GM21390 (cell line): Measurements from ENCODE around the gene TIAM2.

ENCODE experiments used
- ATAC-seq: cut with Tn5 transposase; IDR thresholded peaks from one replicate; pipeline ENCODE4 v1.9.1; 2021; ENCODE audit not compliant: unreplicated experiment

The TIAM2 gene

DNA sequence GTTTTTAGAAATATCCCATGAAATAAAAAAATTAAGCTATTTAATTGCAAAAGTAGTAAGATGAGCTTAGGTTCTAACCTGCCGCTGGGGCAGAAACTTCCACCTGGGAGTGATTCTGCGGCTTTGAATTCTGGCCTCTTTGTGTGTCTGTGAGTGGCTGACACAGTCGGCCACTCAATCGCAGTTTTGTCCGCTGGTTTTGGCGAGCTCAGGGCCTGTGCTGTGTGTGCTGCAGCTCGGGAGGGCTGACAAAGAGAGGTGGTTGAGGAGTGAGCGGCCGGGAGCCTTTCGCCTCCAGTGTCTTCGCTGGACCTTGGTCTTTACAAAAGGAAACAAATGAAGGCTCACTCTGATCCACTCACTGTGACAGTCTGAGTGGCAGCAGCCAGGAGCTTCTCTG, 128.4 kb downstream of the TIAM2 start:
- ATAC-seq: no peak

DNA sequence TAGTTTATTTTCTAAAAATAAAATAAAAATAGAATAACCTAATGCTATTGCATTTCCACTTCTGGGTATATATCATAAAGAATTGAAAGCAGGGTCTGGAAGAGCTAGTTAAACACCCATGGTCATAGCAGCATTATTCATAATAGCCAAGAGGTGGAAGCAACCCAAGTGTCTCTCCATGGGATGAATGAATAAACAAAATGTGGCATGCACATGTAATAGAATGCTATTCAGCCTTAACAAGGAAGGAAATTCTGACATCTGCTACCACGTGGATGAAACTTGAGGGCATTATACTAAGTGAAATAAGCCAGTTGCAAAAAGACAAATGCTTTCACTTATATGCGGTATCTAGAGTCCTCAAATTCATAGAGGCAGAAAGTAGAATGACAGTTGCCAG, 130.8 kb downstream of the TIAM2 start:
- ATAC-seq: no peak

DNA sequence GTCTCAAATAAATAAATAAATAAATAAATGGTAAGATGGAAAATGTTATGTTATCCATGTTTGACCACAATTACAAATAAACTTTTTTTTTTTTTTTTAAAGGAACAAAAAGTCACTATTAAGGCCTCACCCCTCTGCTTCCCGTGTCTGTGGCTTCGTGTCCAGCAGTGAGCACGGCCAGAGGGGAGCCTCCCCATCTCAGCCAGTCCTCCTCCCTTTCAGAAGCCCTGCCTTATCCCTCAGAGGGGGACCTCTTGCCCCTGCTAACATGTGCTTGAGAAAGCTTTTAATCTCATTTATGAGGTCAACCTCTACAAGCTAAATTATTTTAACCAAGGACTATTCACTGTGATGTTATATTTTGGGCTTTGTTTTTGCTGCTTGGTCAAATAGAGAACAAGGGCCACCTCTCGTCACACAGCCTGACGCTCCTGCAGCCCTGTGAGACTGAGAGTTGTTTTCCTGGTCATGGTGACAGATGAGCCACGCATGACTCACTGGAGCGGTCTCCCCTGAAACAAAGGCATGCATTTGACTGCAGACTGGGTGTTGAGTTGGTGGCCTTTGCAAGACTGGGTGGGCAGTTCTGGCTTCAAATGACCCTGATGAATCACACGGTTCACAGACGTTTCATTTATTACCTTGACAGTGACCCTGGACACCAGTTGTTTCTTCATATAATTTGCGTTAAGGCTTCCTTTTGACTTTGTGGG, 131.8 kb downstream of the TIAM2 start:
- ATAC-seq: no peak

- no peak for ATAC-seq
Measured at GRCh38 chr6:155128977-155129376, 133.9 kb downstream of the TIAM2 start.

- no peak for ATAC-seq
Measured at GRCh38 chr6:155129744-155130143, 134.6 kb downstream of the TIAM2 start.

GRCh38 chr6:155130161-155130853, 135.2 kb downstream of the TIAM2 start:
- ATAC-seq: no peak

DNA sequence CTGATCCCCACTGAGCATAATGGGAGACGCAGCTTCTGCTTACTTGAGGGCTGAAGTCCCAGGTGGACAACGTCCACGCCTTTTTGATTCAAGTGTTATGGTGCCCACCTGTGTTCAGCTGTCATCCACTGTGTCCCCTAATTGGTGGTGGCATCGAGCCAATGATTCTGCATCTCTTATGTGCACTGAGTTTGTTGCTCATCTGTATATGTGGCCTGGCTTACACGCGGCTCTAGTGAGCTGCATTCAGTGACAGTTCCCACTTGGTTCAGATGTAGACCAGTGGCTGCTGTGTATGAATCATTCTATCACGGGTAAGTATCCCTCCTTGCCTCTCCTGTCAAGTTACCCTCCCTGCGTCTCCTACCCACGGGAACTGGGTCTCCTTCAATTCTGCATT, 137.5 kb downstream of the TIAM2 start:
- ATAC-seq: no peak

GRCh38 chr6:155141002-155141401, 145.9 kb downstream of the TIAM2 start:
- no peak for ATAC-seq

DNA sequence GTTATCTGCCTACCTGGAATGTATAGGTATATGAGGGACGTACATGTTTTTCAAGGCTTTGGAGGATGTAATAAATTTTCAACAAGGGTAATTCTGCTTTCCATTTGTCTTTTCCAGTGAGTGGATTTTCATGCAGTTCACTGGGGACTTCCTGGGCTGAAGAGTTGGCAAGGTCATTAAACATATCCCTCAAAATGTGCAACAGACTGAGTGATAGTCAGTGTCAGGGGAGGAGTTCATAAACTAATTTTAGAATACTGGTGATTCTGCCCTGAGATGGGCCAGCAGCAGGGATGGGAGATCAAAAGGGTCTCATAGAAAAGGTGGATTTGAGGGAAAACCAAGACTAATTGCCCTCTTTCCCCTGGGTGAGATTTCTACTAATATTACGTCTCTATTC, 146.4 kb downstream of the TIAM2 start:
- no peak for ATAC-seq

GRCh38 chr6:155142168-155143028, 147.3 kb downstream of the TIAM2 start:
- no peak for ATAC-seq

DNA sequence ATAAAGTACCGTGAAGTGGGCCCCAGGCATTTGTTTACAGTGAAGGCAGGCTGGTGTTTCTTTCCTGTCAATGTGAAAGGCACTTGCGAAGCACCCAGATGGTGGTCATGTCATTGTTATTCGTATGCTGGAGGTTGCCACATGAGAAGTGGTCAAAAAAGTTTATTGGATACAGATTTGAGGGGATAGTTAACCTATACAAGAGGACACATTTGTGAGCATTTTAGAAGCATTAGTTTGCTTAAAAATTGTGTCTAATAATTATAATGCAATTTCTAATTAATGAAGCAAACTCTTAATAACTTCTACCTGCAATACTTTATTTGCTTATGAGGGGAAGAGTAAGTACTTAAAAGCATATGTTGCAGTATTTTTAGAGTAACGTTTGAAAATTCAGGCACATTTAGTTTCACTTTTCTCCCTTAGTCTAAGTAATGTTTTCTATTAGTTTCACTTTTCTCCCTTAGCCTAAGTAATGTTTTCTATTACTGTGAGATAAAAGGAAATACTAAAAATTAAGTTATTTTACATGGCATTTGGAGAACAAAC, 148.0 kb downstream of the TIAM2 start:
- no peak for ATAC-seq

GRCh38 chr6:155143578-155144106, 148.5 kb downstream of the TIAM2 start:
- no peak for ATAC-seq

DNA sequence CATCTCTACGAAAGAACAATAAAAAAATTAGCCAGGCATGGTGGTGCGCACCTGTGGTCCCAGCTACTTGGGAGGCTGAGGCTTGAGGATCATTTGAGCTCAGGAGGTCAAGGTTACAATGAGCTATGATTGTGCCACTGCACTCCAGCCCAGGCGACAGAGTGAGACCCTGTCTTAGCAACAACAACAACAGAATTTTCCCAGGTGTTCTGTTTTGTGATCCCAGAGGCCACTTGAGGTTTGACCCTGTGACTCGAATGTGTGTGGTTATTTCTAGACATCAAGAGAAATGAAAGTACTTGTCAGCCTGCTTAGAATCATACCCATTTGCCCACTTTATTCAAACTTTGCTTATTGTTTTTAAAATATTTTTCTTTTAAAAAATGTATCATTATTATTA, 151.1 kb downstream of the TIAM2 start:
- no peak for ATAC-seq

DNA sequence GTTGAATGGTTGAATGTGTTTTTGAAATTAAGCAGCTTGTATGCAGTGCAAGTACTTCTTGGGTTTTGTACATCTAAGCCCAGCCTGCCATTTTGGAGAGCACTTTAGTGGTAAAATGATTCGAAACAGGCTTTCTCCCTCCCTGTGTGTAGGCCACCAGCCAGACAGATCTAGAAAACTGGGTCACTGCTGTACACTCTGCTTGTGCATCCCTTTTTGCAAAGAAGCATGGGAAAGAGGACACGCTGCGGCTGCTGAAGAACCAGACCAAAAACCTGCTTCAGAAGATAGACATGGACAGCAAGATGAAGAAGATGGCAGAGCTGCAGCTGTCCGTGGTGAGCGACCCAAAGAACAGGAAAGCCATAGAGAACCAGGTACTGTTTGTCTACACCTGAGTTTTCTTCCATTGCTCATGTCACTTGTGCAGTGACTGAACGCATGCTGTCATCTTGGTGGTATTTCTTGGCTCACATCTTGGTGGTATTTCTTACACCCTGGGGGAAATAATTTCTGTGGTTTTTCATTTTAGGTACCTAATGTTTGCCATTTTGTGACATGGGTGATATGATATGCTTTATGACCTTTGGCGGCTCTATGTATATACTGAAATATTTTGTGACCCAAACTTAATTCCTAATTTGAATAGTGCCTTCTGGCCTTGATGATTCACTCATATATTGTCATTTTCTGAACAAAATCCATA, 153.0 kb downstream of the TIAM2 start:
- no peak for ATAC-seq

- no peak for ATAC-seq
Measured at GRCh38 chr6:155150967-155151671, 156.0 kb downstream of the TIAM2 start.

- ATAC-seq: no peak
Measured at GRCh38 chr6:155152211-155153076, 157.3 kb downstream of the TIAM2 start.

DNA sequence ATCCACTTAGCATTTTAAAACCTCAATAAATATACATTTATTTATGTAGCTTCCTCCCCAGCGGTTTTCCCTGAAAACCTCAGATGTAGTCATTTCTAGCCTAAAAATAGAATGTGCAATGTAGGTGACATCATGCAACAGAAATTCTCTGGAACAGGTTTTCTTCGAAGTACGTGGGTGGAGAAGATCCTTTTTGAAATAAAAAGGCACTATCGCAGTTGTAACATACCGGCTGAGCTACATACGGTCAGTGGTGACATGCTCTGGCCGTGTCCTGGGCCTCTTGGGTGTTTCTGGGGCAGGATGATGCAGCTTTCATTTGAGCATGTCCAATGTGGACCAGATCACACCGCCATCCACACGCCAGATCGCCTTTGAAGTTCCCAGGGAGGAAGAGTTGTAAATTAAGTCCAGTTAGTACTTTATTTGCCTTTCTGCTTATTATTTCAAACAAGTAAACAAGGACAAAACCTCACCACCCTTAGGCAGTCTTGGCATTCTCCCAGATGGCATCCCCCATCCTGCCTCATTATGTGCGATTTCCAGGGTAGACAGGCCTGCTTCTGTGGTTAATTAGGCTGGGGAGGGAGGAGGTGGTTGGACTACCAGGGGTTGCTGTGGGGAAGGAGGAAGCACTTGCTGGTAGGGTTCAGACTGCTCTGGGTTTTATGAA, 159.2 kb downstream of the TIAM2 start:
- ATAC-seq: no peak

GRCh38 chr6:155155787-155156447, 160.8 kb downstream of the TIAM2 start:
- no peak for ATAC-seq
